ENCODE results near the gene CR1.
"Not testable (repeated sequence)": the region's sequence is repeated elsewhere in the genome, so short reads cannot be mapped to it uniquely, and the experiment has no call there.

Gene CR1

GRCh38 chr1:207546677-207547357 is 50.9 kb downstream of the CR1 start:
- H3K4me3 ChIP-seq (ENCODE audit: low read depth, low read length); DNase-seq (ENCODE audit: low read depth): not testable (repeated sequence)

- not testable (repeated sequence) for H3K4me3 ChIP-seq (ENCODE audit: low read depth, low read length); DNase-seq (ENCODE audit: low read depth)
Observed at GRCh38 chr1:207554823-207555222, 58.9 kb downstream of the CR1 start.

- DNase-seq (ENCODE audit: low read depth), result peak; percentile 58
- H3K4me3 ChIP-seq (ENCODE audit: low read depth, low read length), result no peak overlapping the region
- peak; percentile 38 for TF ChIP-seq CTCF (IDR thresholded peaks at IDR 0.05; ENCODE audit: low read depth, low read length)
- no peak for TF ChIP-seq MAX (IDR thresholded peaks at IDR 0.05; ENCODE audit: low read depth, low read length)
Observed at GRCh38 chr1:207565546-207566468, 69.8 kb downstream of the CR1 start.

- H3K4me3 ChIP-seq (ENCODE audit: low read depth, low read length); DNase-seq (ENCODE audit: low read depth): not testable (repeated sequence)
Observed at GRCh38 chr1:207571926-207572325, 76.0 kb downstream of the CR1 start.

- DNase-seq (ENCODE audit: low read depth), result peak; percentile 49
- peak overlapping the region; percentile 56 for H3K4me3 ChIP-seq (ENCODE audit: low read depth, low read length)
Observed at GRCh38 chr1:207573074-207573473, 77.1 kb downstream of the CR1 start.

- not testable (repeated sequence) for H3K4me3 ChIP-seq (ENCODE audit: low read depth, low read length)
- peak; percentile 3 for DNase-seq (ENCODE audit: low read depth)
Observed at GRCh38 chr1:207575381-207575780, 79.4 kb downstream of the CR1 start.

GRCh38 chr1:207578796-207579435 is 83.0 kb downstream of the CR1 start:
- H3K4me3 ChIP-seq (ENCODE audit: low read depth, low read length), result no peak overlapping the region
- no peak for TF ChIP-seq MAX (IDR thresholded peaks at IDR 0.05; ENCODE audit: low read depth, low read length)
- no peak for TF ChIP-seq MYC (IDR thresholded peaks at IDR 0.05; ENCODE audit: low read depth, low read length)
- no peak for TF ChIP-seq CTCF (IDR thresholded peaks at IDR 0.05; ENCODE audit: low read depth, low read length)
- TF ChIP-seq POLR2A (IDR thresholded peaks at IDR 0.05; ENCODE audit: extremely low read depth, insufficient read length), result no peak
- DNase-seq (ENCODE audit: low read depth), result no peak

- TF ChIP-seq MYC (IDR thresholded peaks at IDR 0.05; ENCODE audit: low read depth, low read length) (no peak), CTCF (IDR thresholded peaks at IDR 0.05; ENCODE audit: low read depth, low read length) (peak; percentile 70), POLR2A (IDR thresholded peaks at IDR 0.05; ENCODE audit: extremely low read depth, insufficient read length) (no peak), MAX (IDR thresholded peaks at IDR 0.05; ENCODE audit: low read depth, low read length) (peak; percentile 21; the same call in 1 of the 2 replicates)
- H3K4me3 ChIP-seq (ENCODE audit: low read depth, low read length), result no peak overlapping the region
- DNase-seq (ENCODE audit: low read depth), result peak; percentile 70
Observed at GRCh38 chr1:207579436-207579799, 83.5 kb downstream of the CR1 start.
